BE2C (cell line): ENCODE measurements around the gene CDK5RAP2.

ENCODE experiments used
- DNase-seq: peaks from one replicate; pipeline ENCODE4 v3.0.0-alpha.2; 2020
- H3K27me3 ChIP-seq: fragments of 250-450 bp; sonication (Bioruptor Pico); 2 replicates; pipeline ENCODE4 v1.5.1; 2020; ENCODE audit warnings: mild to moderate bottlenecking
- H3K36me3 ChIP-seq: fragments of 250-450 bp; sonication (Bioruptor Pico); 2 replicates; pipeline ENCODE4 v1.5.1; 2020; ENCODE audit warnings: mild to moderate bottlenecking
- H3K4me1 ChIP-seq: fragments of 250-450 bp; sonication (Bioruptor Pico); 2 replicates; pipeline ENCODE4 v1.5.1; 2020
- H3K4me3 ChIP-seq: 2 replicates; pipeline ENCODE4 v1.5.1; 2011; ENCODE audit warnings: low read depth, low read length
- H3K9me3 ChIP-seq: fragments of 250-450 bp; sonication (Bioruptor Pico); 2 replicates; pipeline ENCODE4 v1.5.1; 2020
- TF ChIP-seq, protein P1 (sequence below): IDR thresholded peaks from 2 replicates; pipeline ENCODE4 v1.5.1; 2012; ENCODE audit warnings: mild to moderate bottlenecking, low read depth, low read length

The CDK5RAP2 gene

DNA sequence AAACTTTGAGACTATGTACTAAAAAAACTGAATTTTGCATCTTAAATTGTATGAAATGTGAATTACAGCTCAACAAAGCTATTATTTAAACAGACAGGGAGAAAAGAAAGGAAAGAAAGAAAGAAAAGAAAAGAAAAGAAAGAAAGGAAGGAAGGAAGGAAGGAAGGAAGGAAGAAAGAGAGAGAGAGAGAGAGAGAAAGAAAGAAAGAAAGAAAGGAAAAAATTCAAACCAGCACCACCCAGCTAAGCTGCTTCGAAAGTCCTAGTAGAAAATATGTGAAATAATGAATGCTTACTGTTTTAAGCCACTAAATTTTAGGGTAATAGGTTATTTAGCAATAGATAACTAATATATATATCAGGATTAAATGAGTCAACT is 31.7 kb upstream of the CDK5RAP2 start:
- no peaks in the 10 kb centered on the region for H3K27me3 ChIP-seq
- TF ChIP-seq, protein P1, sequence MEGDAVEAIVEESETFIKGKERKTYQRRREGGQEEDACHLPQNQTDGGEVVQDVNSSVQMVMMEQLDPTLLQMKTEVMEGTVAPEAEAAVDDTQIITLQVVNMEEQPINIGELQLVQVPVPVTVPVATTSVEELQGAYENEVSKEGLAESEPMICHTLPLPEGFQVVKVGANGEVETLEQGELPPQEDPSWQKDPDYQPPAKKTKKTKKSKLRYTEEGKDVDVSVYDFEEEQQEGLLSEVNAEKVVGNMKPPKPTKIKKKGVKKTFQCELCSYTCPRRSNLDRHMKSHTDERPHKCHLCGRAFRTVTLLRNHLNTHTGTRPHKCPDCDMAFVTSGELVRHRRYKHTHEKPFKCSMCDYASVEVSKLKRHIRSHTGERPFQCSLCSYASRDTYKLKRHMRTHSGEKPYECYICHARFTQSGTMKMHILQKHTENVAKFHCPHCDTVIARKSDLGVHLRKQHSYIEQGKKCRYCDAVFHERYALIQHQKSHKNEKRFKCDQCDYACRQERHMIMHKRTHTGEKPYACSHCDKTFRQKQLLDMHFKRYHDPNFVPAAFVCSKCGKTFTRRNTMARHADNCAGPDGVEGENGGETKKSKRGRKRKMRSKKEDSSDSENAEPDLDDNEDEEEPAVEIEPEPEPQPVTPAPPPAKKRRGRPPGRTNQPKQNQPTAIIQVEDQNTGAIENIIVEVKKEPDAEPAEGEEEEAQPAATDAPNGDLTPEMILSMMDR, result no peak
- H3K36me3 ChIP-seq, result no peaks in the 10 kb centered on the region
- no peak for DNase-seq
- H3K4me1 ChIP-seq, result no peaks in the 10 kb centered on the region
- H3K9me3 ChIP-seq, result no peaks in the 10 kb centered on the region
- H3K4me3 ChIP-seq, result no peak overlapping the region

DNA sequence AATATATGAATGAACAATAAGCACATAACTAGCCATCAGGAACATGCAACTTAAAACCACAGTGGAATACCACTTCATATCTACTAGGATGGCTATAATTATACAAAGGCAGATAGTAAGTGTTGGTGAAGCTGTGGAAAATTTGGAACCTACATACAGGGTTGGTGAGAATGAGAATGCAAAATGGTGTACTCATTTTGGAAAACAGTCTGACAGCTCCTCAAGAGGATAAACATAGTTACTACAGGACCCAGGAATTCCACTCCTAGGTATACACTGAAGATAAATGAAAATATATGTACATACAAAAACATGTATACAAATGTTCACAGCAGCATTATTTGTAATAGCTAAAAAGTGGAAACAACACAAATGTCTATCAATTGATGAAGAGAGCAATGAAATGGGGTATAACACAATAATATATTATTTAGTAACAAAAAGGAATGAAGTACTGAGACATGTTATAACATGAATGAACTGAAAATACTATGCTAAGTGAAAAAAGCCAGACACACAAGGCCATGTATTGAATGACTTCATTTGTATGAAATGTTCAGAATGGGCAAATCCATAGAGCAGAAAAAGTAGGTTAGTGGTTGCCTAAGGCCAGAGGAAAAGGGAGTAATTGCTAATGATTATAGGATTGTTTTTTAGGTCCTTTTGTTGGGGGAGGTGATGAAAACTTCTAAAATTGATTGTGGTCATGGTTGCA is 31.2 kb upstream of the CDK5RAP2 start:
- Histone ChIP-seq H3K4me3 (no peak overlapping the region), H3K36me3 (no peaks in the 10 kb centered on the region), H3K4me1 (no peaks in the 10 kb centered on the region), H3K27me3 (no peaks in the 10 kb centered on the region), H3K9me3 (no peaks in the 10 kb centered on the region)
- TF ChIP-seq, protein P1, result peak; percentile 57
- DNase-seq, result no peak

DNA sequence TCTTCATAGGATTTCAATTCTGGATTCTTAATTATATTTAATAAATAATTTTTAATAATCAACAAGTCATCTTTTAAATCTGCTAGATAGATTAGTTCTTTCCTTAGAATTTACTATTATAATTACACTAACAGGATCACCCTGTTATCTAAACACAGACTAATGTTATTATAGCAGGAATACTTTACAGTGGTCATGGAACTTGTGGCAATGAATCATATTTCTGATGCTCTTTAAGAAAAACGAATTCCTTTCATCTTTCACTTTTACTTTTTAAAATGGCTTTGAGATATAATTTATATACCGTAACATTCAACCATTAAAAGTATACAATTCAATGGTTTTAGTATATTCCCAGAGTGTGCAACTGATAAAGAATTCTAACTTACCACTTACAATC is 29.7 kb upstream of the CDK5RAP2 start:
- Histone ChIP-seq H3K36me3 (no peaks in the 10 kb centered on the region), H3K4me1 (no peaks in the 10 kb centered on the region), H3K27me3 (no peaks in the 10 kb centered on the region), H3K9me3 (no peaks in the 10 kb centered on the region), H3K4me3 (no peak overlapping the region)
- DNase-seq, result no peak
- TF ChIP-seq, protein P1, result no peak

DNA sequence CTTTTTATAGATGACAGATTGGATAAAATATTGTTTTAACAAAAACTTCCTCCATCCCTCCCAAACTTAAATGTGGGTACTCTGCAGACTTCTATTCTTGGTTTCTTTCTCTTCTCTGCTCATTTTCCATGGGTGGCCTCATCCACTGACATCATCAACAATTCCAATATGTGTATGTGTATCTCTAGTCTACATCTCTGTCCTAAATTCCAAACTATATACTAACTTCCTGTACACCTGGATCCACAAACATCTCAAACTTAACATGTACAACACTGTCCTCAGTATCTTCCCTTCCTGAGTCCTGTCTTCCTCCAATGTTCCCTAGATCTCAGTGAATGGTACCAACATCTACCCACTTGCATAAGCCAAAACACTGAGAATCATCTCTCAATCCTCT is 28.5 kb upstream of the CDK5RAP2 start:
- Histone ChIP-seq H3K4me3 (no peak overlapping the region), H3K9me3 (no peaks in the 10 kb centered on the region), H3K4me1 (no peaks in the 10 kb centered on the region), H3K27me3 (no peaks in the 10 kb centered on the region), H3K36me3 (no peaks in the 10 kb centered on the region)
- TF ChIP-seq, protein P1, result no peak
- no peak for DNase-seq

DNA sequence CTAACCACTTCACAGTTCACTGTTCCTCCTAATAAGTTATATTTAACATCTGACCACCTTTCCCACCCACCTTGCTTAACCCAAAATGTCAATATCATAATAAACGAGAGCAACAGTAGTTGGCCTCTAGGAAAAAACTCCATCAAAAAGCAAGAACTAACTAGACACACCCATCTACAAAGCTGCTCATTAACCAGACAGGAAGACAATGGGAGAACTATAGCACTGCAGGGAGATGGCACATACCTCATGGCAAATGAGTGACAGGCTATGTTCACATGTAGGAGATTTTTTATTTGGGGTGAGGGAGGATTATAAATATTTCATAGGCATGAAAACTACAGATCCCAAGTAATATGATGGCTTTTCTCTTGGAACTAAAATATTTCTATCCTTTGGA is 23.6 kb upstream of the CDK5RAP2 start:
- DNase-seq, result no peak

DNA sequence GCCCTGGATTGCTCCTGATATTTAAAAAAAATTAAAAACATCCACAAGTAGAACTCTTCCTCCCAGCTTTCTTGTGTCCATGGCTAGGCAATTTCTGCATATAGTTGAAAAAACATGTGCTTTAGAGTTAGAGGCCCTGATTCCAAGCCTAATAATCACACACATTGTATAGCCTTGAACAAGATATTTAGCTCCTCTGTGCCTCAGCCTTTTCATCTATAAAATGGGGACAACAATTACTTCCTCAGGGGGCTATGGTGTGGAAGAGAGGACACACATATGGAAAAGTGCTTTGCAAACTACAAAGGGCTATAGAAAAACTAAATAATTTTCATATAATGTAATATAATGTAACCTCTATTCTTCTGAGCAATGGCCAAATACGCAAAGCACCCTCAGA is 23.0 kb upstream of the CDK5RAP2 start:
- H3K9me3 ChIP-seq, result no peaks in the 10 kb centered on the region
- TF ChIP-seq, protein P1, result no peak
- no peaks in the 10 kb centered on the region for H3K36me3 ChIP-seq
- H3K4me1 ChIP-seq, result no peaks in the 10 kb centered on the region
- DNase-seq, result no peak
- H3K27me3 ChIP-seq, result no peaks in the 10 kb centered on the region
- no peak overlapping the region for H3K4me3 ChIP-seq

More for the DNA sequence above, 23.6 kb upstream of the CDK5RAP2 start:
- Histone ChIP-seq H3K27me3 (no peaks in the 10 kb centered on the region), H3K4me3 (no peak overlapping the region), H3K9me3 (no peaks in the 10 kb centered on the region), H3K4me1 (no peaks in the 10 kb centered on the region), H3K36me3 (no peaks in the 10 kb centered on the region)
- TF ChIP-seq, protein P1, result no peak
